ENCODE results near the gene NPB. TPM values are rescaled to one million over a fixed set of nuclear protein-coding genes. Genes with fewer than 3 reads are reported as not detected.

The NPB gene
- total and polyA plus RNA-seq, 2 of the 8 experiments (the other 6 are each of a cell fraction or from before 2014, with no cell fraction given) = 1.5 to 2.5 TPM

- TF ChIP-seq GTF2F1 (IDR thresholded peaks at IDR 0.05; ENCODE audit: borderline replicate concordance, low read depth, low read length) = no peak
- TF ChIP-seq CREB1 (IDR thresholded peaks at IDR 0.05) = no peak
- TF ChIP-seq KDM1A (IDR thresholded peaks at IDR 0.05; ENCODE audit: borderline replicate concordance, low read length) = no peak
- peak; percentile 72 for TF ChIP-seq TAF7 (optimal IDR thresholded peaks at IDR 0.05; ENCODE audit: borderline replicate concordance, low read depth, low read length)
- TF ChIP-seq PHF8 (conservative IDR thresholded peaks at IDR 0.05; ENCODE audit: low read depth, low read length) = 0 out of 2 replicates have a peak, but pooled peaks have one; percentile 6
- no peak for TF ChIP-seq RNF2 (IDR thresholded peaks at IDR 0.05; ENCODE audit: borderline replicate concordance, low read depth, low read length, missing control alignments, poor library complexity, severe bottlenecking)
- TF ChIP-seq RFX5 (IDR thresholded peaks at IDR 0.05; ENCODE audit: borderline replicate concordance, low read depth, low read length) = no peak
- TF ChIP-seq SUZ12 (IDR thresholded peaks at IDR 0.05; ENCODE audit: low read length) = no peak
- TF ChIP-seq MAFK (IDR thresholded peaks at IDR 0.05; ENCODE audit: low read depth, low read length) = no peak
- no peak for TF ChIP-seq NRF1 (IDR thresholded peaks at IDR 0.05; ENCODE audit: low read depth, low read length)
- H2BK5ac ChIP-seq (ENCODE audit: low read depth, low read length) = no peak overlapping the region
- no peak overlapping the region for H2BK120ac ChIP-seq (replicated peaks; ENCODE audit: low read depth, low read length)
- no peak overlapping the region for H3K18ac ChIP-seq (ENCODE audit: extremely low read depth, low read length)
- H3K4ac ChIP-seq (replicated peaks; ENCODE audit: insufficient read length, low read depth, low read length) = no peak overlapping the region
- no peak overlapping the region for H3K56ac ChIP-seq (replicated peaks; ENCODE audit: insufficient read length, low read depth, low read length)
- peak overlapping the region; percentile 83; the same call in 1 of the 2 replicates for H3K27ac ChIP-seq (ENCODE audit: low read depth, low read length)
- peaks cover 0 to 3% (median 2%) of the 10 kb centered on the region in 4 experiments; a peak in 5 of 7 replicates for H3K4me1 ChIP-seq (replicated peaks in 1 of 4; ENCODE audit: control insufficient read depth in 3 of 4, insufficient read depth in 4 of 4, low read length in 3 of 4)
- DNase-seq (ENCODE audit: low read depth in 1 of 2, low spot score in 2 of 2) (no peak), FAIRE-seq (no peak)
- H3K9me3 ChIP-seq (ENCODE audit: insufficient read depth in 2 of 2, low read depth in 1 of 2, low read length in 1 of 2) = no peaks in the 10 kb centered on the region
- WGBS, 2 experiments (ENCODE audit: extremely low coverage in 1 of 2, insufficient coverage in 1 of 2, insufficient read length in 1 of 2, insufficient replicate concordance in 2 of 2, low coverage in 1 of 2, low lambda C conversion rate in 2 of 2, missing lambda C conversion rate in 1 of 2) = 0% methylated on average over 3 of the region's 40 CpGs; no CpG with 5 or more reads in 1 of the 2 experiments
- H3K4me2 ChIP-seq (ENCODE audit: insufficient read depth in 1 of 2, low read depth in 2 of 2, low read length in 2 of 2) = peak overlapping the region in 1 of 2 experiments; percentile 84; a peak in 2 of 4 replicates
- H3K23me2 ChIP-seq (ENCODE audit: low read depth, low read length) = peaks cover 5% of the 10 kb centered on the region; the same call in 1 of the 2 replicates
- H2BK12ac ChIP-seq (ENCODE audit: low read depth, low read length) = no peak overlapping the region
- H3K27me3 ChIP-seq (replicated peaks in 1 of 4; ENCODE audit: control insufficient read depth in 3 of 4, extremely low read depth in 1 of 4, insufficient read depth in 3 of 4, low read length in 3 of 4) = no peaks in the 10 kb centered on the region
- no peak overlapping the region for H2AFZ ChIP-seq (ENCODE audit: low read length)
- no peak overlapping the region for H2AK5ac ChIP-seq (ENCODE audit: low read depth, low read length)
- H2BK15ac ChIP-seq (ENCODE audit: low read length) = no peak overlapping the region
- H3K36me3 ChIP-seq (ENCODE audit: control insufficient read depth in 2 of 4, insufficient read depth in 4 of 4, low read length in 3 of 4) = peaks cover 22 to 41% (median 33%) of the 10 kb centered on the region in 4 experiments
- H4K5ac ChIP-seq (ENCODE audit: insufficient read length, low read depth, low read length) = no peak overlapping the region
- H2BK20ac ChIP-seq (ENCODE audit: low read length) = no peak overlapping the region
- H3K9ac ChIP-seq (replicated peaks in 1 of 4; ENCODE audit: extremely low read depth in 1 of 4, low read depth in 3 of 4, low read length in 3 of 4) = peak overlapping the region in 3 of 4 experiments; percentile 86 to 99 (median 95); a peak in 5 of 7 replicates
- peak overlapping the region; percentile 80 to 94 (median 88) for H3K4me3 ChIP-seq (ENCODE audit: extremely low read depth in 1 of 4, insufficient read depth in 2 of 4, low read depth in 3 of 4, low read length in 4 of 4)
- peaks cover 18% of the 10 kb centered on the region for H3K79me1 ChIP-seq (ENCODE audit: low read depth, low read length)
- CTCF ChIA-PET (ENCODE audit: partially characterized antibody) = interaction anchor here (1.8 kb wide), 1 partner anchor 33 kb away, joined by 4 read pairs; no protein-coding TSS in a partner anchor
- H3K14ac ChIP-seq (ENCODE audit: insufficient read length) = no peak overlapping the region
- peaks cover 8 to 37% of the 10 kb centered on the region in 2 experiments for H3K79me2 ChIP-seq (ENCODE audit: control insufficient read depth in 1 of 2, insufficient read depth in 2 of 2, low read length in 2 of 2)
- no peak overlapping the region for H3K23ac ChIP-seq (ENCODE audit: insufficient read length)
- no peak overlapping the region for H4K91ac ChIP-seq (replicated peaks; ENCODE audit: insufficient read length, low read length)
- POLR2A ChIA-PET (ENCODE audit: partially characterized antibody) = interaction anchor here (0.6 to 12.3 kb wide), 11 partner anchors 11 to 629 kb away, joined by 3 to 151 read pairs (median 5); partner anchors contain the start of gene NPB
- H4K20me1 ChIP-seq (replicated peaks in 1 of 2; ENCODE audit: control insufficient read depth in 1 of 2, insufficient read depth in 2 of 2, low read length in 2 of 2) = peaks cover 12 to 15% of the 10 kb centered on the region in 2 experiments
- no peak overlapping the region for H4K8ac ChIP-seq (ENCODE audit: extremely low read depth, insufficient read depth, low read length)
Observed at GRCh38 chr17:81891303-81891552, 10.8 kb upstream of the NPB start.
